K562 (cell line): Measurements from ENCODE around the gene MRPL33. TPM values are rescaled to one million over a fixed set of nuclear protein-coding genes. Genes with fewer than 3 reads are reported as not detected.

ENCODE experiments used
- ATF7 ChIP-seq: fragments of 450-650 bp; IDR thresholded peaks from 2 replicates; pipeline ENCODE4 v1.7.1; 2014; ENCODE audit warnings: mild to moderate bottlenecking, moderate library complexity
- BCOR ChIP-seq: fragments of 450-650 bp; IDR thresholded peaks from 2 replicates; pipeline ENCODE4 v1.6.1; 2016
- BHLHE40 ChIP-seq: IDR thresholded peaks from 2 replicates; pipeline ENCODE4 v1.6.1; 2011; ENCODE audit warnings: low read length, improper control_type of control experiment
- BRD4 ChIP-seq: fragments of 200-600 bp; sonication (generic); IDR thresholded peaks from 2 replicates; pipeline ENCODE4 v1.6.1; 2017; ENCODE audit warnings: inconsistent platforms
- CREB3 ChIP-seq: fragments of 450-650 bp; conservative IDR thresholded peaks from 2 replicates; pipeline ENCODE4 v1.6.1; 2016; ENCODE audit warnings: missing genetic modification characterization, low read depth, mild to moderate bottlenecking, missing compliant biosample characterization, moderate library complexity
- FOXK2 ChIP-seq, 2 experiments: fragments of 450-650 bp; IDR thresholded peaks in 1 of 2; conservative IDR thresholded peaks in 1 of 2; 2 replicates each; pipeline ENCODE4 v1.6.1; 2016; ENCODE audit warnings: low read depth in 2 of 2, mild to moderate bottlenecking in 1 of 2
- GATAD2B ChIP-seq: fragments of 450-650 bp; IDR thresholded peaks from 2 replicates; pipeline ENCODE4 v1.6.1; 2017; ENCODE audit warnings: mild to moderate bottlenecking, borderline replicate concordance
- GTF3C2 ChIP-seq: IDR thresholded peaks from 3 replicates; pipeline ENCODE4 v1.6.1; 2011; ENCODE audit warnings: borderline replicate concordance, mild to moderate bottlenecking, moderate library complexity; ENCODE audit not compliant: insufficient read length; ENCODE audit errors: extremely low read depth
- KLF13 ChIP-seq: fragments of 450-650 bp; IDR thresholded peaks from 2 replicates; pipeline ENCODE4 v1.6.1; 2016; ENCODE audit warnings: missing genetic modification characterization, low read depth, mild to moderate bottlenecking, missing compliant biosample characterization, moderate library complexity, borderline replicate concordance
- MAZ ChIP-seq, 2 experiments: fragments of 450-650 bp in 1 of 2; sonication (generic) in 1 of 2; formaldehyde crosslinking; IDR thresholded peaks in 1 of 2; conservative IDR thresholded peaks in 1 of 2; 2 replicates each; pipeline versions ENCODE4 v1.4.0 to v1.5.0; 2020; ENCODE audit warnings: mild to moderate bottlenecking in 1 of 2, missing genetic modification reagents in 1 of 2
- NR4A1 ChIP-seq, 2 experiments: fragments of 250-450 bp in 1 of 2; fragments of 450-650 bp in 1 of 2; sonication (Bioruptor Pico) in 1 of 2; IDR thresholded peaks; 2 replicates each; pipeline versions ENCODE4 v1.4.0 to v1.6.1; 2016 to 2020; ENCODE audit warnings: mild to moderate bottlenecking in 2 of 2, missing compliant biosample characterization in 1 of 2, missing genetic modification characterization in 1 of 2, moderate library complexity in 1 of 2
- POLR2H ChIP-seq: IDR thresholded peaks from 2 replicates; pipeline ENCODE4 v1.6.1; 2016; ENCODE audit warnings: missing genetic modification characterization, low read depth, mild to moderate bottlenecking, control low read depth, missing compliant biosample characterization, moderate library complexity
- WHSC1 ChIP-seq: IDR thresholded peaks from one replicate; pipeline ENCODE4 v1.6.1; 2012; ENCODE audit warnings: low read length, control low read depth, inconsistent platforms
- XRCC3 ChIP-seq: fragments of 450-650 bp; IDR thresholded peaks from 2 replicates; pipeline ENCODE4 v1.6.1; 2017; ENCODE audit warnings: mild to moderate bottlenecking, moderate library complexity
- YY1 ChIP-seq, 3 experiments: IDR thresholded peaks; 2 replicates each; pipeline ENCODE4 v1.6.1; 2011; ENCODE audit warnings: low read length in 2 of 3, mild to moderate bottlenecking in 2 of 3, moderate library complexity in 2 of 3, borderline replicate concordance in 1 of 3, control low read depth in 1 of 3, low read depth in 1 of 3; ENCODE audit not compliant: insufficient read depth in 3 of 3, insufficient replicate concordance in 2 of 3, control insufficient read depth in 1 of 3, insufficient read length in 1 of 3; ENCODE audit errors: extremely low read depth in 1 of 3
- ZBTB17 ChIP-seq: fragments of 450-650 bp; formaldehyde crosslinking; IDR thresholded peaks from 2 replicates; pipeline ENCODE4 v1.4.0; 2020; ENCODE audit warnings: mild to moderate bottlenecking
- ZFPM2 ChIP-seq: fragments of 250-450 bp; sonication (Bioruptor Pico); IDR thresholded peaks from 2 replicates; pipeline ENCODE4 v1.5.1; 2022; ENCODE audit warnings: mild to moderate bottlenecking
- ZNF77 ChIP-seq: fragments of 250-450 bp; sonication (Bioruptor Pico); IDR thresholded peaks from 2 replicates; pipeline ENCODE4 v1.5.0; 2020
- ZSCAN32 ChIP-seq: fragments of 450-650 bp; formaldehyde crosslinking; IDR thresholded peaks from 2 replicates; pipeline ENCODE4 v1.4.0; 2020; ENCODE audit warnings: mild to moderate bottlenecking, moderate library complexity
- polyA plus RNA-seq, 8 experiments: library from polyadenylated mRNA; depleted of rRNA in 4 of 8; stranded (reverse) in 5 of 8; unstranded in 3 of 8; fragments of >200 nt; fragmentation: Nextera tagmentation in 2 of 8; fragmentation: Illumina TruSeq in 1 of 8; extraction: Ambion mirVana in 2 of 8; extraction: Trizol in 1 of 8; gene quantifications; 2 replicates each; pipeline versions ENCODE4 v1.2.1 to v1.2.3, GENCODE V29; 2011 to 2014; ENCODE audit warnings: inconsistent platforms in 1 of 8, missing spikeins in 1 of 8
- total RNA-seq, 7 experiments: library from RNA; depleted of rRNA in 6 of 7; stranded (reverse); fragments of >200 nt in 6 of 7; fragmentation: Illumina TruSeq in 2 of 7; extraction: Trizol in 2 of 7; gene quantifications; 2 replicates each; pipeline versions ENCODE4 v1.2.1 to v1.2.3, GENCODE V29; 2011 to 2021; ENCODE audit warnings: low replicate concordance in 1 of 7
- TF ChIP-seq, protein P1 (sequence below): fragments of 450-650 bp; formaldehyde crosslinking; conservative IDR thresholded peaks from 2 replicates; pipeline ENCODE4 v1.4.0; 2022; ENCODE audit warnings: mild to moderate bottlenecking, missing genetic modification characterization

The MRPL33 gene
- total and polyA plus RNA-seq, 9 of the 15 experiments (the other 6 are each of a cell fraction or from before 2014, with no cell fraction given), result 68.3 to 338 (median 226) TPM

- TF ChIP-seq BRD4, result 0 out of 2 replicates have a peak, but pooled peaks have one; percentile 52
- no peak for TF ChIP-seq NR4A1 (CRISPR knock-in tag; IDR thresholded peaks at IDR 0.05)
- peak; percentile 57; the same call in 1 of the 2 replicates for TF ChIP-seq NR4A1 (tag; IDR thresholded peaks at IDR 0.05)
- TF ChIP-seq MAZ (CRISPR knock-in tag; conservative IDR thresholded peaks at IDR 0.05 in 1 of 2, IDR thresholded peaks at IDR 0.05 in 1 of 2), result peak; percentile 85 to 93
- peak in 2 of 3 experiments; percentile 8 to 65 for TF ChIP-seq YY1 (IDR thresholded peaks at IDR 0.05; ENCODE audit: borderline replicate concordance in 1 of 3, control insufficient read depth in 1 of 3, extremely low read depth in 1 of 3, insufficient read depth in 3 of 3, insufficient read length in 1 of 3, insufficient replicate concordance in 2 of 3, low read depth in 1 of 3, low read length in 2 of 3)
- no peak for TF ChIP-seq GTF3C2
- TF ChIP-seq, protein P1, sequence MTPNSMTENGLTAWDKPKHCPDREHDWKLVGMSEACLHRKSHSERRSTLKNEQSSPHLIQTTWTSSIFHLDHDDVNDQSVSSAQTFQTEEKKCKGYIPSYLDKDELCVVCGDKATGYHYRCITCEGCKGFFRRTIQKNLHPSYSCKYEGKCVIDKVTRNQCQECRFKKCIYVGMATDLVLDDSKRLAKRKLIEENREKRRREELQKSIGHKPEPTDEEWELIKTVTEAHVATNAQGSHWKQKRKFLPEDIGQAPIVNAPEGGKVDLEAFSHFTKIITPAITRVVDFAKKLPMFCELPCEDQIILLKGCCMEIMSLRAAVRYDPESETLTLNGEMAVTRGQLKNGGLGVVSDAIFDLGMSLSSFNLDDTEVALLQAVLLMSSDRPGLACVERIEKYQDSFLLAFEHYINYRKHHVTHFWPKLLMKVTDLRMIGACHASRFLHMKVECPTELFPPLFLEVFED (CRISPR knock-in tag), result peak; percentile 86
- no peak for TF ChIP-seq ZNF77
- peak; percentile 58; the same call in 1 of the 2 replicates for TF ChIP-seq ZSCAN32 (CRISPR knock-in tag)
- 0 out of 2 replicates have a peak, but pooled peaks have one; percentile 28 for TF ChIP-seq BHLHE40
- TF ChIP-seq KLF13, result peak; percentile 70
- peak; percentile 67 to 80; a peak in 3 of 4 replicates for TF ChIP-seq FOXK2 (conservative IDR thresholded peaks at IDR 0.05 in 1 of 2, IDR thresholded peaks at IDR 0.05 in 1 of 2; ENCODE audit: low read depth in 2 of 2)
- no peak for TF ChIP-seq WHSC1
- TF ChIP-seq ZFPM2, result 0 out of 2 replicates have a peak, but pooled peaks have one; percentile 14
- no peak for TF ChIP-seq GATAD2B
- TF ChIP-seq POLR2H (tag), result no peak; the same call in 1 of the 2 replicates
- TF ChIP-seq XRCC3, result no peak
- TF ChIP-seq BCOR, result 0 out of 2 replicates have a peak, but pooled peaks have one; percentile 37
- peak; percentile 85; the same call in 1 of the 2 replicates for TF ChIP-seq ZBTB17
- TF ChIP-seq CREB3 (tag), result peak; percentile 28; the same call in 1 of the 2 replicates
- TF ChIP-seq ATF7, result peak; percentile 85
These were observed at the start of gene MRPL33 (continued) for GRCh38 chr2:27771548-27772335.
